GM18873 (cell line): ENCODE measurements around the gene DHRSX.
"Not testable (repeated sequence)": the region's sequence is repeated elsewhere in the genome, so short reads cannot be mapped to it uniquely, and the experiment has no call there.

ENCODE experiments used
- ATAC-seq: cut with Tn5 transposase; IDR thresholded peaks from one replicate; pipeline ENCODE4 v1.9.1; 2021; ENCODE audit warnings: mild to moderate bottlenecking, moderate library complexity, moderate number of reproducible peaks; ENCODE audit not compliant: unreplicated experiment, low FRiP score

DHRSX gene

GRCh38 chrX:2521092-2521926, 20.5 kb upstream of the DHRSX start:
- ATAC-seq = peak; percentile 71

- no peak for ATAC-seq
Observed at GRCh38 chrX:2520539-2520938, 19.8 kb upstream of the DHRSX start.

GRCh38 chrX:2519638-2520037, 18.9 kb upstream of the DHRSX start:
- not testable (repeated sequence) for ATAC-seq

- no peak for ATAC-seq
Observed at GRCh38 chrX:2517055-2517454, 16.3 kb upstream of the DHRSX start.

DNA sequence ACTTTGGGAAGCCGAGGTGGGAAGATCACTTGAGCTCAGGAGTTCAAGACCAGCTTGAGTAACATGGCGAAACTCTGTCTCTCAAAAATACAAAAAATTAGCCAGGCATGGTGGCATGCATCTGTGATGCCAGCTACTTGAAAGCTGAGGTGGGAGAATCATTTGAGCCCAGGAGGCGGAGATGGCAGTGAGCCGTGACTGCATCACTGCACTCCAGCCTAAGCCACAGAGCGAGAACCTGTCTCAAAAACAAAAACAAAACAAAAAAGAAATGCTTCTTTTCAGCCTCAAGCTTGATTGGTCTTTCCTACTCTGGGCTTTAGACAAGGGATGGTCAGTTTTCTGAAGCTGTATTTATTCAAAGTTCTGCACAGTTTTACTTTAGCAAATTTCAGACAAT, 15.8 kb upstream of the DHRSX start:
- ATAC-seq = no peak

DNA sequence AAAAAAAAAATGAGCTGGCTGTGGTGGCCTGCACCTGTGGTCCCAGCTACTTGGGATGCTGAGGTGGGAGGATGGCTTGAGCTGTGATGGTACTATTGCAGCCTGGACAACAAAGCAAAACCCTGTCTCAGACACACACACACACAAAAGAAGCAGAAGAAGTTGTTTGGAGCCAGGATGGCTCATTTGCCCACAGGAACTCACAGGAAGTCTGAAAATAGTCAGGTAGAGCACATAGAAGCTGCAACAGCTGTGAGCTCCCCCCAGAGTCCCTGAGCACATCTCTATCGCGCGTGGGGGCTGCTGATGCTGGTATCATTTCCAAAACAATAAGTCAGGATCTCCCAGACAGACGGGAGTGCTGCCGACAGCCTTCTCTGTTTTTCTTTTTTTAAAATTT, 13.4 kb upstream of the DHRSX start:
- ATAC-seq = no peak

GRCh38 chrX:2513121-2513664, 12.4 kb upstream of the DHRSX start:
- no peak for ATAC-seq

DNA sequence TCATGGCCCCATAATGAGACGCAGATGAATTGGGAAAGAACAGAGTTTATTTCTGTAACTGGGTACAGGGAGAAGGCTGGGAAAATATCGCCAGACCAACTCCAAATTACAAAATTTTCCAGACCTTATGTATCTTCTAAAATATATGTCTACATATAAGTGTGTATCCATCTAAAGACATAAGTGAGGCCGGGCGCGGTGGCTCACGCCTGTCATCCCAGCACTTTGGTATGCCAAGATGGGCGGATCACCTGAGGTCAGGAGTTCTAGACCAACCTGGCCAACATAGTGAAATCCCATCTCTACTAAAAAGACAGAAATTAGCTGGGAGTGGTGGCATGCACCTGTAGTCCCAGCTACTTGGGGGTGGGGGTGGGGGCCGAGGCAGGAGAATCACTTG, 11.7 kb upstream of the DHRSX start:
- ATAC-seq = no peak

- no peak for ATAC-seq
Observed at GRCh38 chrX:2511326-2511725, 10.6 kb upstream of the DHRSX start.

GRCh38 chrX:2508648-2509335, 8.0 kb upstream of the DHRSX start:
- no peak for ATAC-seq

GRCh38 chrX:2507904-2508627, 7.3 kb upstream of the DHRSX start:
- no peak for ATAC-seq

DNA sequence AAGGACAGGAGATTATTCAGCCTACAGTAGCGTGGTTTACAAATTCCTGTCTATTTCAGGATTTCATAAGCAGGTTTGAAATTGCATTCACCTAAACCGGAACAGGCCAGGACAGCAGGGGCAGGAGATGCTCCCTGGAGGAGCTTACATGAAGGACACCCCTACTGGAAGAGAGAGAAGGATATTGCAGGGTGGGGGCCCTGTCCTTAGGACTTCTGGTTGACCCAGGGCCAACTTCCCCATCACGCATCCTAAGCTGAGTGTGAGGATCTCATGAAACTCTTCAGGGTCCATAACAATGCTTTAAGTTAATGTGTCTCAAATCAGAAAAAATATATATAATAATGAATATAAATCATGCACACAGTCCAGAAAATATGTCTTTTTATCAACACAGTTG, 6.4 kb upstream of the DHRSX start:
- ATAC-seq = no peak

GRCh38 chrX:2505341-2505740, 4.6 kb upstream of the DHRSX start:
- ATAC-seq = not testable (repeated sequence)

GRCh38 chrX:2504706-2505332, 4.0 kb upstream of the DHRSX start:
- ATAC-seq = no peak

DNA sequence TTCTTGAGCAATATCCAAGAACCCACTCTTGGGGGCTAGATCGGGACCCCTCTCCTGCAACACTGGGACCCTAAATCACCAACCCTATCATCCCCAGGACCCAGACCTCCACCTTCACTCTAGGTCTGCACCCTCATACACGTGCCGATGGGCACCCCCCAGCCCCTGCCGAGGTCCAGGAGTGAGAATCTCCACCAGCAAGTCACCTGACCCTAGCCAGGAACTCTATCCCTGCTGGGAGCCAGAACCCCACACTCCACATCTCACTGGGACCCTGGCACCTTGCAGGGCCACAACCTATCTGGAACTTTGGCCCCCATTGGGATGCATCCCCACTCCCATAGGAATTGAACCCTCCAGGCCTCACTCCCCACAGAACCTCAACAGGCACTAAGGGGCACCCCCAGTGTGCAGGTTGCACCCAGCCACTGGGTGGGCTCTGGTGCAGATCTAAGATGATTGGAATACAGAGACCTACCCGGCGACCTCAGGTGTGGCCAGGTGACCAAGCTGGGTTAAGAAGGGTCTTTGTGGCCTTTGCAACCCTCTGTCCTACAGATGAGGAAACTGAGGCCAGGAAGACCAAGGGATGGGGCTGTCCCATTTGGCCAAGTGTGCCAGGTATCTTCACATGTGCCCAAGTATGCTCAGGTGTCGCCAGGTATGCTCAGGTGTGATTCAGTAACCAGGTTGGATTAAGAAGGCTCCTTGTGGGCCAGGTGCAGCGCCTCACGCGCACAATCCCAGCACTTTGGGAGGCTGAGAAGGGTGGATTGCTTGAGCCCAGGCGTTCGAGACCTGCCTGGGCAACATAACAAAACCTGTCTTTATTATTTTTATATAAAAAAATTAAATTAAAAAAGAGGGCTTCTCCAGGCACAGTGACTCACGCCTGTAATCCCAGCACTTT, 3.1 kb upstream of the DHRSX start:
- no peak for ATAC-seq

- no peak for ATAC-seq
Observed at GRCh38 chrX:2502668-2503519, 2.1 kb upstream of the DHRSX start.

DNA sequence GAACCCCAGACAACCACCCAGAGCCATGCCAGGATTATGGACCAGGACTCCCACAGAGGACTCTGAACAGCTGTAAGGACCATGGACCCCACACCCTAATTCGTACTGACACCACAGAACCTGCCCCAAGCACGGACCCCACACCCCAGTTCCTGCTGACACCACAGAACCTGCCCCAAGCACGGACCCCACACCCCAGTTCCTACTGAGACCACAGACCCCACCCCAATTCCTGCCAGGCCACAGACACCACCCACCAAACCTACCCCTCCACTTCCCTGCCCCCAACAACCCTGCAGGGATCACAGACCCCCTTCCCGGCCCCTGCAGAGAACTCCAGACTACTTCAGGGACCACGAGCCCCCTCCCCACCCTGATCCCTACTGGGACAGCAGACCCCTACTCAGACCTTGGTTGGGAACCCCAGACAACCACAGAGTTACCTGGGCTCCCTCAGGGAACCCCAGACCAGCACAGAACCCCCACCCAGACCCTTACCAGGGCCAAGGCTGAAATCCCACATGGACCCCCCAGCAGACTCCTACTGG, 1.4 kb upstream of the DHRSX start:
- ATAC-seq = no peak

DNA sequence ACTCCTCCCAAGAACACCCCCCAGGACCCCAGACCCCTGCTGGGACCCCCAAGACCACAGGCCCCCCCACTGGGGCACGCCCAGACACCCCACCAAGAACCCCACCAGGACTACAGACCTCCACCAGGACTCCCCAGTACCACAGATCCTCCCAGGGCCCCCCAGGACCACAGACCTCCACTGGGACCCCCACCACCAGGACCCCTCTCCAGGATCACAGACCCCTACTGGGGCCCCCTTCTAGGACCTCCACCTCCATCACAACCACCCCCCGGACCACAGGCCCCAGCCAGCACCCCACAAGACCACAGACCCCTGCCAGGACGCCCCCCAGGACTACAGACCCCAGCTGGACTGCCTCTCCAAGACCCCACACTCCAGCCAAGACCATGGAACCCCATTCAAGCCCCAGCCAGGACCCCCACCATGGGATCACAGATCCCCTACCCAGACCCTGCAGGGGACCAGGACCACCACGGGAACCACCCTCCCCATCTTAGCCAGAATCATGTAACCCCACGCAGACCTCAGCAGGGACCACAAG, 855 bp upstream of the DHRSX start:
- no peak for ATAC-seq
